Osteocyte (in vitro differentiated cells): ENCODE measurements around the gene PEX11A. TPM values are rescaled to one million over a fixed set of nuclear protein-coding genes. Genes with fewer than 3 reads are reported as not detected.

Source experiments
- DNase-seq: peaks from one replicate; pipeline ENCODE4 v3.0.0; 2021; ENCODE audit warnings: mixed read lengths; ENCODE audit not compliant: unreplicated experiment; ENCODE audit errors: extremely low spot score
- H3K27ac Mint-ChIP-seq: one replicate; pipeline ENCODE4 v1.8.0; 2021; ENCODE audit warnings: mild to moderate bottlenecking, mixed read lengths; ENCODE audit not compliant: unreplicated experiment
- H3K27me3 Mint-ChIP-seq: one replicate; pipeline ENCODE4 v1.8.0; 2021; ENCODE audit warnings: mixed read lengths; ENCODE audit not compliant: unreplicated experiment
- H3K36me3 Mint-ChIP-seq: one replicate; pipeline ENCODE4 v1.8.0; 2021; ENCODE audit warnings: mixed read lengths; ENCODE audit not compliant: unreplicated experiment
- H3K4me1 Mint-ChIP-seq: one replicate; pipeline ENCODE4 v1.8.0; 2021; ENCODE audit warnings: mixed read lengths; ENCODE audit not compliant: unreplicated experiment
- H3K4me3 Mint-ChIP-seq: one replicate; pipeline ENCODE4 v1.8.0; 2021; ENCODE audit warnings: mild to moderate bottlenecking, moderate library complexity, mixed read lengths; ENCODE audit not compliant: unreplicated experiment
- H3K9me3 Mint-ChIP-seq: one replicate; pipeline ENCODE4 v1.8.0; 2021; ENCODE audit warnings: mixed read lengths; ENCODE audit not compliant: unreplicated experiment
- CTCF ChIP-seq: fragments of 200-600 bp; sonication (generic); IDR thresholded peaks from 2 replicates; pipeline ENCODE4 v1.5.0; 2021; ENCODE audit warnings: antibody characterized with exemption, mild to moderate bottlenecking, moderate library complexity
- long read RNA-seq: library from polyadenylated mRNA; unstranded; transcript quantifications from one replicate; pipeline ENCODE4 v2.0.0, GENCODE V29; 2021
- total RNA-seq: library from RNA; stranded (reverse); gene quantifications from 2 replicates; pipeline ENCODE4 v1.2.1, GENCODE V29; 2021

The PEX11A gene
- total RNA-seq, result 4.6 and 5.6 TPM in 2 replicates
- long read RNA-seq, transcript PEX11A-203 (2 exons, 905 nt), result minor isoform, 20 of 74 reads
- long read RNA-seq, transcript PEX11A-201 (3 exons, 2,740 nt), result major isoform, 48 of 74 reads
- long read RNA-seq, partial matches to known transcripts, result 0 of 74 reads
- long read RNA-seq, other reads (novel, unspliced or antisense), result 2 of 74 reads

GRCh38 chr15:89690276-89691218 lies at the start of gene PEX11A, which contains the start of gene WDR93:
Gene PEX11A (minus strand): TSS chr15:89690754. CDS start chr15:89690632, 122 bp downstream.
Gene WDR93 (plus strand): TSS chr15:89690811. CDS start chr15:89701747, 10,936 bp downstream.
- DNase-seq, result peak; percentile 89
- Mint-ChIP-seq H3K9me3 (no peaks in the 10 kb centered on the region), H3K4me3 (peak within 1 kb of the TSS; percentile 82), H3K36me3 (peaks cover 7% of the 10 kb centered on the region), H3K4me1 (peaks cover 7% of the 10 kb centered on the region), H3K27ac (peak within 1 kb of the TSS; percentile 77), H3K27me3 (peaks cover 17% of the 10 kb centered on the region)
- TF ChIP-seq CTCF, result no peak

- DNase-seq, result no peak
- H3K27me3 Mint-ChIP-seq, result peaks cover 30% of the 10 kb centered on the region
- H3K4me3 Mint-ChIP-seq, result no peak overlapping the region
- peaks cover 2% of the 10 kb centered on the region for H3K4me1 Mint-ChIP-seq
- peaks cover under 1% of the 10 kb centered on the region for H3K9me3 Mint-ChIP-seq
- no peaks in the 10 kb centered on the region for H3K36me3 Mint-ChIP-seq
- peak; percentile 84 for TF ChIP-seq CTCF
- no peak overlapping the region for H3K27ac Mint-ChIP-seq
Observed at GRCh38 chr15:89740137-89740536, 49.6 kb upstream of the PEX11A start.

- H3K4me1 Mint-ChIP-seq, result peaks cover 2% of the 10 kb centered on the region
- DNase-seq, result no peak
- H3K9me3 Mint-ChIP-seq, result peaks cover 4% of the 10 kb centered on the region
- H3K4me3 Mint-ChIP-seq, result no peak overlapping the region
- H3K27me3 Mint-ChIP-seq, result peaks cover 65% of the 10 kb centered on the region
- TF ChIP-seq CTCF, result no peak
- H3K36me3 Mint-ChIP-seq, result no peaks in the 10 kb centered on the region
- H3K27ac Mint-ChIP-seq, result no peak overlapping the region
Observed at GRCh38 chr15:89735773-89736172, 45.2 kb upstream of the PEX11A start.

- no peaks in the 10 kb centered on the region for H3K4me1 Mint-ChIP-seq
- no peak for DNase-seq
- no peak overlapping the region for H3K4me3 Mint-ChIP-seq
- TF ChIP-seq CTCF, result no peak
- peaks cover 73% of the 10 kb centered on the region for H3K27me3 Mint-ChIP-seq
- H3K9me3 Mint-ChIP-seq, result peaks cover 4% of the 10 kb centered on the region
- H3K27ac Mint-ChIP-seq, result no peak overlapping the region
- no peaks in the 10 kb centered on the region for H3K36me3 Mint-ChIP-seq
Observed at GRCh38 chr15:89732451-89733172, 42.1 kb upstream of the PEX11A start.
